Activated CD8-positive, alpha-beta T cell treated with anti-CD3 and anti-CD28 coated beads for 36 hours (primary cell): ENCODE results near the gene NCAM1. TPM values are rescaled to one million over a fixed set of nuclear protein-coding genes. Genes with fewer than 3 reads are reported as not detected.

ENCODE experiments used
- ATAC-seq: fragments of 200-7000 bp; cut with Tn5 transposase; one replicate; pipeline ENCODE4 v1.10.0; 2021; ENCODE audit warnings: mild to moderate bottlenecking, moderate library complexity
- CTCF ChIA-PET: fragments of 350-600 bp; sonication (Branson Sonifier 250); formaldehyde crosslinking; loops from one replicate; lab custom pipeline; 2021; ENCODE audit warnings: antibody characterized with exemption; lab: Charles Lee
- POLR2A ChIA-PET: fragments of 350-600 bp; sonication (Branson Sonifier 250); formaldehyde crosslinking; loops from one replicate; lab custom pipeline; 2021; ENCODE audit warnings: antibody characterized with exemption; lab: Charles Lee
- DNase-seq: peaks from one replicate; pipeline ENCODE4 v3.0.0-alpha.2; 2020
- H3K27ac Mint-ChIP-seq: one replicate; pipeline ENCODE4 v1.8.0; 2021; ENCODE audit warnings: mild to moderate bottlenecking, mixed read lengths
- H3K27me3 Mint-ChIP-seq: one replicate; pipeline ENCODE4 v1.8.0; 2021; ENCODE audit warnings: mixed read lengths
- H3K36me3 Mint-ChIP-seq: one replicate; pipeline ENCODE4 v1.8.0; 2021; ENCODE audit warnings: low read depth, mixed read lengths
- H3K4me1 Mint-ChIP-seq: one replicate; pipeline ENCODE4 v1.8.0; 2021; ENCODE audit warnings: low read depth, mixed read lengths
- H3K4me3 Mint-ChIP-seq: one replicate; pipeline ENCODE4 v1.8.0; 2021; ENCODE audit warnings: mild to moderate bottlenecking, moderate library complexity, mixed read lengths
- H3K9me3 Mint-ChIP-seq: one replicate; pipeline ENCODE4 v1.8.0; 2021; ENCODE audit warnings: mixed read lengths
- CTCF ChIP-seq: fragments of 200-600 bp; IDR thresholded peaks from one replicate; pipeline ENCODE4 v1.8.0; 2022; ENCODE audit warnings: antibody characterized with exemption, mild to moderate bottlenecking
- intact Hi-C: fragments of 100-400 bp; cut with micrococcal nuclease; formaldehyde crosslinking; loops from one replicate; pipeline ENCODE4 v1.10.0; 2022
- total RNA-seq, 2 experiments: library from RNA; stranded (reverse); gene quantifications; one replicate each; pipeline ENCODE4 v1.2.3, GENCODE V29; 2021

Gene NCAM1
- total RNA-seq, 2 experiments from 2014 or later: 0.47 to 0.56 TPM

GRCh38 chr11:113159988-113160807 lies 199.0 kb downstream of the NCAM1 start:
- Mint-ChIP-seq H3K4me1 (no peaks in the 10 kb centered on the region), H3K27ac (no peak overlapping the region), H3K36me3 (no peaks in the 10 kb centered on the region), H3K9me3 (no peaks in the 10 kb centered on the region), H3K4me3 (no peak overlapping the region), H3K27me3 (peaks cover 2% of the 10 kb centered on the region)
- ATAC-seq (no peak), DNase-seq (no peak)
- intact Hi-C loops: no loop called here
- CTCF ChIA-PET: no interaction called here
- TF ChIP-seq CTCF: no peak
- POLR2A ChIA-PET: no interaction called here

- DNase-seq: no peak
- Mint-ChIP-seq H3K27ac (no peak overlapping the region), H3K27me3 (peaks cover 2% of the 10 kb centered on the region), H3K4me1 (no peaks in the 10 kb centered on the region), H3K4me3 (no peak overlapping the region), H3K36me3 (no peaks in the 10 kb centered on the region), H3K9me3 (no peaks in the 10 kb centered on the region)
- no peak for ATAC-seq
- no peak for TF ChIP-seq CTCF
- POLR2A ChIA-PET: no interaction called here
- intact Hi-C loops: no loop called here
- CTCF ChIA-PET: no interaction called here
Observed at GRCh38 chr11:113160808-113161124, 199.5 kb downstream of the NCAM1 start.

- H3K4me3 Mint-ChIP-seq: no peak overlapping the region
- ChIA-PET CTCF (no interaction called here), POLR2A (no interaction called here)
- H3K36me3 Mint-ChIP-seq: no peaks in the 10 kb centered on the region
- ATAC-seq (no peak), DNase-seq (no peak)
- H3K4me1 Mint-ChIP-seq: no peaks in the 10 kb centered on the region
- H3K27ac Mint-ChIP-seq: no peak overlapping the region
- TF ChIP-seq CTCF: no peak
- intact Hi-C loops: no loop called here
- H3K27me3 Mint-ChIP-seq: peaks cover 2% of the 10 kb centered on the region
- no peaks in the 10 kb centered on the region for H3K9me3 Mint-ChIP-seq
Observed at GRCh38 chr11:113161711-113162591, 200.7 kb downstream of the NCAM1 start.

GRCh38 chr11:113162592-113162962 lies 201.4 kb downstream of the NCAM1 start:
- H3K27ac Mint-ChIP-seq: no peak overlapping the region
- ATAC-seq (no peak), DNase-seq (no peak)
- CTCF ChIA-PET: no interaction called here
- H3K27me3 Mint-ChIP-seq: peaks cover 2% of the 10 kb centered on the region
- no peaks in the 10 kb centered on the region for H3K36me3 Mint-ChIP-seq
- H3K4me1 Mint-ChIP-seq: no peaks in the 10 kb centered on the region
- no peaks in the 10 kb centered on the region for H3K9me3 Mint-ChIP-seq
- no peak for TF ChIP-seq CTCF
- POLR2A ChIA-PET: no interaction called here
- H3K4me3 Mint-ChIP-seq: no peak overlapping the region
- intact Hi-C loops: no loop called here
